Stimulated activated CD8-positive, alpha-beta memory T cell treated with anti-CD3 and anti-CD28 coated beads, Interleukin-7, amount 100 ng/mL, for 1 hour (primary cell): ENCODE data around the gene INO80E.
"Not testable (repeated sequence)": the region's sequence is repeated elsewhere in the genome, so short reads cannot be mapped to it uniquely, and the experiment has no call there.

Source experiments
- DNase-seq, 2 donors: peaks; one replicate each; pipeline ENCODE4 v3.0.0-alpha.2; 2020; ENCODE audit warnings: low read depth in 2 of 2

The INO80E gene

DNA sequence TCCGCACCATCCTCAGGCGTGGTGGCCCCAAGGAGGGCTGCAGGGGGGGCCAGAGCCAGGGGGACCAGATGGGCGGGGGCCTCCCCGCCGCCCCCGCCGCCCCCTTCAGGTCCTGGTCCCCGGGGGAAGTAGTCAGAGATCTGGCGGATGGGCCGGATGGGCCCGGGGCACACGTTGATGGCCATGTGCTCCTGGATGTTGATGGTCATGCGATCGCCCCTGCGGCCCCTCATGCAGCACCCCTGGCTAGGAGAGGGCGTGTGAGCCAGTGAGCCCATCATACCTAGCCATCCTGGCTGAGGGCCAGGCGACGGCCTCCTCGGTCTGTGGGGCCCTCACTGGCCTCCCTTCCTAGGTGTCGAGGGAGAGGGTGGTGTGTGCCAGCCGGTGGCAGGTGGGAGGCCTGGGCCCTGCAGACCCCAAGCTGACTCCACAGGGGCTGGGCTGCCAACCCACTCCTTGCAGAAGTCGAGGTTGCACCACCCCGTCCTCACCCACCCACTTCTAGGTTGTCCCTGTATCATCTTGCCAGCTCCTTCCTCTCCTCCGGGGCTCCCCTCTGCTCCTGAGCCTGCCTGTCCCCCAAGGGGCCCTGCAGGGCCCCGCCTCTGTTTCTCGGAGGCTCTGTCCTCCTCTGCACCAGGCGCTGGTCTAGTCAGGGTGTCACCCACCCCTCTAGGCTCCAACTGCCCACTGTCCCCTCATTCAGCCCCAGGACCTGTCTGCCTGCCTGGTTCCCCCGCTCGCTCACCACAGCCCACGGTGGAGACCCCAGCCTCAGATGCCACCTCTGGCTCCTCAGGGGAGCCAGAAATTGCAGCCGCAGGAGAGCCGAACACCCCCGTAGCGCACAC is 14.2 kb downstream of the INO80E start:
- no peak for DNase-seq

- DNase-seq, result no peak
Measured at GRCh38 chr16:30010844-30011713, 15.0 kb downstream of the INO80E start, which contains the start of gene DOC2A. Gene DOC2A, minus strand, starts transcription at chr16:30011027. Its CDS starts 805 bp downstream, at chr16:30010222.

DNA sequence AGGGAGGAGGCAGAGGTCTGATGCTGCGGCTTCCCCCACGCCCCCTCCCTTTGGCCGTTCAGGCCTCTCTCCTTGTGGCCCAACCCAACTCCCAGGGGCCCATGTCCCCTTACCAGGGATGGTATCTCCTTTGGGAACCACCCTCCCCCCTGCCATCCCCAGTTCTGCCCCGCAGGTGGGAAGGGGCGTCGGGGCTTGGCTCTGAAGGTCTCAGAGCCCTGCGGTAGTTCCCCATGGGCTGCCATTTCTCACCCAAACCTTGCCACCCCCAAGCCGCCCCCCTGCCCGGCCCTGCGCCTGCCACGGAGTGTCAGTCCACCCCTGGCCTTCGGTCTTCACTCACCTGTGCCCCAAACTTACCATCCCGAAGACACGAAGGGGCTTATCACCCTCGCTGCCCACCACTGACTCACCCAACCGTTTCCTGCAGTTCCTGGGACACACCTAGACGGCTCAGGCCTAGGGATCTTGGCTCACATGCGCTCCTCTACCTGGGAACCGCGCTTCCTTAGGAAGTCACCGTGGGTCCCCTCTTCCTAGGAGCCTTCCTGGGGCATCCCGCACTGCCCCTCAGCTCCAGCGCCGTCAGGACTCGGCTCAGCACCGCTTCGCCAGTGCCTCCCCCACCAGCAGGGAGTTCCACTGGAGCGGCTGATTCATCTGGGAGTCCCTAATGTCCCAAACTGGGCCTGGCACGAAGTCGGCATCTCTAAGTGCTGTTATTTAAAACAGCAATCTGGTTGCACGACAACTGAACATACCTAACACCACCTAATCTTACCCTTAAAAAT is 15.9 kb downstream of the INO80E start:
- DNase-seq, result no peak

DNA sequence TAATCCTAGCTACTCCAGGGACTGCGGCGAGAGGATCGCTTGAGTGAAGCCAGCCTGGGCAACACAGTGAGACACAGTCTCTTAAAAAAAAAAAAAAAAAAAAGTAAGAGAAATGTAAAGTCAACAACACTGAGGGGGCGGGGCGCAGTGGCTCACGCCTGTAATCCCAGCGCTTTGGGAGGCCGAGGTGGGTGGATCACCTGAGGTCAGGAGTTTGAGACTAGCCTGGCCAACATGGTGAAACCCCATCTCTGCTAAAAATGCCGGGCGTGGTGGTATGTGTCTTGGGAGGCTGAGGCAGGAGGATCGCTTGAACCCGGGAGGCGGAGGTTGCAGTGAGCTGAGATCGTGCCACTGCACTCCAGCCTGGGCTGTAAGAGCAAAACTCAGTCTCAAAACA is 16.6 kb downstream of the INO80E start:
- not testable (repeated sequence) for DNase-seq

DNA sequence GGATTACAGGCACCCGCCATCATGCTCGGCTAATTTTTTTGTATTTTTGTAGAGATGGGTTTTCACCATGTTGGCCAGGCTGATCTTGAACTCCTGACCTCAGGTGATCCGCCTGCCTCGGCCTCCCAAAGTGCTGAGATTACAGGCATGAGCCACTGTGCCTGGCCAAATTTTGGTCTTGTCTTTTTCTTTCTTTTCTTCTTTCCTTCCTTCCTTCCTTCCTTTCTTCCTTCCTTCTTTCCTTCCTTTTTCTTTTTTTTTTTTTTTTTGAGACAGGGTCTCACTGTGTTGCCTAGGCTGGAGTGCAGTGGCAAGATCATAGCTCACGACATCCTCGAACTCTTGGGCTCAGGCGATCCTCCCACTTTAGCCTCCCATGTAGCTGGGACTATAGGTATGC is 19.4 kb downstream of the INO80E start:
- not testable (repeated sequence) for DNase-seq

GRCh38 chr16:30016555-30017276 is 20.7 kb downstream of the INO80E start:
- no peak for DNase-seq

- DNase-seq, result no peak
Measured at GRCh38 chr16:30017277-30017656, 21.2 kb downstream of the INO80E start.

- not testable (repeated sequence) for DNase-seq
Measured at GRCh38 chr16:30017937-30018336, 21.9 kb downstream of the INO80E start.

- no peak for DNase-seq
Measured at GRCh38 chr16:30018731-30019158, 22.7 kb downstream of the INO80E start.

GRCh38 chr16:30022887-30023286 is 26.8 kb downstream of the INO80E start, which contains the start of gene C16orf92:
Gene C16orf92, plus strand, starts transcription at chr16:30023198. Its CDS starts 143 bp downstream, at chr16:30023341.
- no peak for DNase-seq

GRCh38 chr16:30023586-30023985 is 27.5 kb downstream of the INO80E start:
- no peak for DNase-seq

DNA sequence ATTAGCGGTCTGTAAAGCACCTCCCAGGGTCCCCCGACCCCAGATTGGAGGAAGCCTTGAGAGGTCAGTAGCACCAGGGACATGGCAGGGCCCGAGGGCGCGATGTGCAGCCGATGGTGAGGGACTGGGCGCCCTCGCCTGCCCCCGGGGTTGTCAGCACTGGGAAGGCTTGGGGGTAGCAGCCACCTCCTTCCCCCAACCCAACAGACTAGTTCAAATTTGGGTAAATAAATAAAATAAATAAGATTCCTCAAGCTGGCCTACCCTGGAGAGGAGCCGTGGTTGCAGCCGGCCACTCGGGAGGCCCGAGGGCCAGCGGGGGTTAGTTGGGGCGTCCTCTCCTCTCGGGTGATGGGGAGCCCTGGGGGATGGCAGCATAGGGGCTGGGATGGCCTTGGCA is 28.4 kb downstream of the INO80E start:
- DNase-seq, result no peak

- DNase-seq, result no peak
Measured at GRCh38 chr16:30025156-30025555, 29.1 kb downstream of the INO80E start.

DNA sequence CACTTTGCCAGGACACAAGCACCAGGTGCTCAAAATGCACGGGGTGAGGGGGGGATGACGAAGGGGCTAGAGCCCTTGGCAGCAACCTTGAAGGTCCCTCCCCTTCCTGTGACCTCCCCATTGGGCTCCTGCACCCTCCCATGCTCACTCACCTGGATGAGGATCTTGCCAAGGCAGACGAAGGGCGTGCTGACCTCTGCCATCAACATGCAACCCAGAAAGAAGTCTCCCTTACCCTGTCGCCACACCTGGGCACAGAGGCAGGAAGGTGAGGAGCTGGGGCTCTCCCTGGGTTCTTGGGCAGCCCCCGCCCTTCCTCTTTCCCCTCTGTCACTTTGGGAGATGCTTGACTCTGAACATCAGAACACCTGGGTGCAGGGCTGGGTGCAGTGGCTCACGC is 29.5 kb downstream of the INO80E start:
- DNase-seq, result no peak

DNA sequence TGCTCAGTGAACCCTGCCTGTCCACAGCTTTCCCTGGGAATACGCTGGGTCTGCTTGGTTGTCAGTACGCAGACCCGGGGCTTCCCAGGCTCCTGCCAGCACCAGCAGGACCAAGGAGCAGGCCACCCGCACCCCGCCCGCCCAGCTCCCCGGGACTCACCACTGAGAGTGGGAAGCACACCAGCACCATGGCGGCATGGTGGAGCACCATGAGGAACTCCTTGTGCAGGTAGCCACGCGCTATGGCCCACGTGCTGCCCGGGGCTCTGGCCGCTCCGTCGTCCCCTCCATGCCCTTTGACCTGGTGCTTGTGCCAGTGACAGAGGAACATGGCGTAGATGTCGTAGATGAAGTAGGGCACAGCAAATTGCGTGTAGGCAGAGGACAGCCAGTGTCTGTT is 30.4 kb downstream of the INO80E start:
- DNase-seq, result no peak

DNA sequence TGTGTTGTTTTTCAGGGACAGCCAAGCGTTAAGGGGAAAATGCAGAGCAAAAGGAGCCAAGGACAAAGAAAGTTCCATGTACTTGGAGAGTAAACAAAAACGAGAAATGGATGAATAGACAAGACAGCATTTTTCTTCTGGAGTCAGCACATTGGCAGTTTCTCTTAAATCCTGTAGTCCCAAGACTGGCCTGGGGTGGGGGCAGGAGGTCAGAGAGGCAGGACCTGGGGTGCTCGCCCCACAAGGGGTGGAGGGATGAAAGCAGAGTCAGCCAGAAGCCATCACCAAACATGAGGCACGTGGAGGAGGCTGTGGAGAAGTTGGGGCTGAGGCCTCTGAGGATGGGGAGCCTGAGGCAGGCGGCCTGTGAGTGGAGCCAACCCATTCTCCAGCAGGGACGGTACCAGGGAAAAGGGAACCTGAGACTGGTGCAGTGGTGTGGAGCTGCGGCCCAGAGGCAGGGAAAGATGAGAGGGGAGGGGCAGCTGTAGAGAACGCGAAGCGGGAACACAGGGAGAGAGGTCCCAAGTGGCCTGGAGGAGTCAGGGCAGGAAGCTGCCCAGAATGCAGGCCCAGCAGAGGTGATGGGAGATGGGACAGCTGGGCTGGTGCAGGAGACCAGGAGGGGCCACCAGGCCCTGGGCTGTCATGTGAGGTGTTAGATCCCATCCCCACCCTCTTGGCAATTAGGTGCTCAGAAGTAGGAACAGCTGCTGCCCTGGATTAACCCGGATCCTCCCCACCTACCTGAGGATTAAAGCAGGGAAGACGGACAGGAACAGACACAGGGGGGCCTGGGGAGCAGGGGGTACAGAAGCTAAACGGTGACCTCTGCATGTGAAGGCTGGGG is 31.8 kb downstream of the INO80E start:
- no peak for DNase-seq

DNA sequence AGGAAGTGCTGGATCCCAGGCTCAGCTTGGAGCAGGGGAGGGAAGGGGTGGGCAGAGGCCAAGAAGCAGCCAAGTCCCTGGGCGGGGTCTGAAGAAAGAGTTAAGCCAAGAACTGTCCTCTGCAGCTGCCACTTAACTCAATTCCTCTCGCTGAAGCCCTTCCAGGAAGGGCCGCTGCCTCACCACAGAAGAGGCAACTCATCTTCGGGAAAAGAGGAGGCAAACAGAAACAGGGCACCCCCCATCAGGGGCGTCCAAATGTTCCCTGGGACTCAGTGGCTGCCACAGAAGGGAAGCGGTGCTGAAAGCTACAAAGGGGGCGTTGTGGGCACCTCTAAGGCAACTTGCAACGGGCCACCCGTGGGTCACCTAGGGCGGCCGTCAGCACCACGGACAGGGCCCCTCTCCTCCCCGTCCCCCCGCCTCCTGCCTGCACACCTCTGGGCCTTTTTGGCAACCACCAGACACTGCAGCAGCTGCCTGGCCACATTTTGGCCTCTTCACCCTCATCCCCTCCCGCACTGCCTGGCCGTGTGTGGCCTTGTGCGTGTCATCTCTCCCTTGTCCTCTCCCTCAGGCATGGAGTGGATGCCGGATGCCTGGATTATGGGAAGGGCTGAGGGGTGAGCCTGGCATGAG is 32.5 kb downstream of the INO80E start:
- DNase-seq, result no peak

DNA sequence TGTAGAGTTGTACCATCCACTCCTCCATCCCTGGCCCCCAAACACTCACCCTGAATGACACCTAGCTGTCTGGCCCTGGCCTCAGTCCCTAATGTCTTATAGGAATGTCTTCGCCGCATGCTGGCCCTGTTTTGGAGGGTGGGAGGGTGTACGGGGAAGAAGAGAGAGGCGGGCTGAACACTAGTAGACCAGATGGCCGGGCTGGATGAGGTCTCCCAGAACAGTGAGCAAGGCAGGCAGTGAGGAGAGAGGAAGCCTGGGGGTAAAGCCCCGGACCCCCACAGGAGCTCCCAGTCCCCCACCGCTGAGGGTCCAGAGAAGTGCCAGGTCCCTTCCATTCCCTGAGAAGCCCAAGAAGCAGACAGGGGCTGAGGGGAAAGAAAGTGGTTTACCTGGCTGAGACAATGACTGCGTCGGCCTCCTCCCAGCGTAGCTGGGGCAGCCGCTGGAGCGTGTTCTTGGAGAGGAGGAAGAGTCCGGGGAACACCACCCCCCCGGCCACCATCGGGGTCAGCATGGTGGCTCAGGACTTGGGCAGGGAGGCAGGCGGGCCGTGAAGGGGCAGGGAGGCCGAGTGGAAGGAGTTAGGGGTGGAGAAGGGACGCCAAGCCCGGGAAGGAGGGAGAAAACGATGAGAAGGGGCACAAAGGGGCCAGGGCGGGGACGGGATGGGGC is 34.1 kb downstream of the INO80E start:
- DNase-seq, result no peak

- no peak for DNase-seq
Measured at GRCh38 chr16:30030841-30031413, 34.9 kb downstream of the INO80E start, which contains the start of gene TLCD3B. Gene TLCD3B, minus strand, starts transcription at chr16:30031271. Its CDS starts 744 bp downstream, at chr16:30030527.
